HL-60 (cell line): ENCODE results near the gene CNTNAP2.

Experiments
- GABPA ChIP-seq: IDR thresholded peaks from 2 replicates; pipeline ENCODE4 v1.6.1; 2012; ENCODE audit warnings: low read depth
- POLR2AphosphoS5 ChIP-seq: IDR thresholded peaks from 2 replicates; pipeline ENCODE4 v1.6.1; 2012; ENCODE audit warnings: low read depth
- SPI1 ChIP-seq: IDR thresholded peaks from 2 replicates; pipeline ENCODE4 v1.6.1; 2012; ENCODE audit warnings: low read depth, mild to moderate bottlenecking, borderline replicate concordance
- TF ChIP-seq, protein P1 (sequence below): IDR thresholded peaks from one replicate; pipeline ENCODE4 v1.5.1; 2011; ENCODE audit warnings: low read length, control low read depth, inconsistent platforms; ENCODE audit not compliant: insufficient read depth
- TF ChIP-seq, protein P2 (sequence below): IDR thresholded peaks from 2 replicates; pipeline ENCODE4 v1.6.1; 2012; ENCODE audit warnings: low read depth; ENCODE audit not compliant: insufficient replicate concordance

DNA sequence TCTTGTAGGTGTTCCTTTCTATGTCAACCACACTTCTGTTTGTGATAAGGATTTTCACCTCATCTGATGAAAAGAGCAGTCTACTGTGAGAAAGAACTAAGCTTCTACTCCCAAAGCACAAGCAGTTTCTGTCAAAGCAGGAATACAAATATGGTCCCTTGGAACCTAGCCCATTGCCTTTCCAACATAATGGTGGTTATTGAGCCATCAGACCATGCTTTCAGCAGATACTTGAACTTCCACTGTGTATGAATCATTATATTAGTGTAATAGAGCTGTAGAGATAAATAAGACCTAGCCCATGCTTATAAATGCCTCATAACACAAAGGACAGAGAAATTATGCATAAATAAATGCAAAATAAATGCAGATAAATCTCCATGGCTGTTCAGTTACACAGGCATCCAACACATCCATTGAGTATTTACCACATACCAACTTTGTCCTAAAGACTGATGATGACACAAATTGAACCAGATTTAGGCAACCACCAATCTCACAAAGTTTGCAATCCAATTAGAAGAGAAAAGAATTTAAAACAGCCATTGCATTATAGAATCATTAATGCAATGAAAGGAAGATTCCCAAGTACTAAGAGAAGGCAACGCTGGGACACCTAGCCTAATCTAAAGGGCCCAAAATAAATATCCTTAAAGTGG, 1744.6 kb downstream of the CNTNAP2 start:
- TF ChIP-seq, protein P1, sequence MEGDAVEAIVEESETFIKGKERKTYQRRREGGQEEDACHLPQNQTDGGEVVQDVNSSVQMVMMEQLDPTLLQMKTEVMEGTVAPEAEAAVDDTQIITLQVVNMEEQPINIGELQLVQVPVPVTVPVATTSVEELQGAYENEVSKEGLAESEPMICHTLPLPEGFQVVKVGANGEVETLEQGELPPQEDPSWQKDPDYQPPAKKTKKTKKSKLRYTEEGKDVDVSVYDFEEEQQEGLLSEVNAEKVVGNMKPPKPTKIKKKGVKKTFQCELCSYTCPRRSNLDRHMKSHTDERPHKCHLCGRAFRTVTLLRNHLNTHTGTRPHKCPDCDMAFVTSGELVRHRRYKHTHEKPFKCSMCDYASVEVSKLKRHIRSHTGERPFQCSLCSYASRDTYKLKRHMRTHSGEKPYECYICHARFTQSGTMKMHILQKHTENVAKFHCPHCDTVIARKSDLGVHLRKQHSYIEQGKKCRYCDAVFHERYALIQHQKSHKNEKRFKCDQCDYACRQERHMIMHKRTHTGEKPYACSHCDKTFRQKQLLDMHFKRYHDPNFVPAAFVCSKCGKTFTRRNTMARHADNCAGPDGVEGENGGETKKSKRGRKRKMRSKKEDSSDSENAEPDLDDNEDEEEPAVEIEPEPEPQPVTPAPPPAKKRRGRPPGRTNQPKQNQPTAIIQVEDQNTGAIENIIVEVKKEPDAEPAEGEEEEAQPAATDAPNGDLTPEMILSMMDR: no peak
- TF ChIP-seq POLR2AphosphoS5 (no peak), GABPA (no peak), SPI1 (no peak)
- TF ChIP-seq, protein P2, sequence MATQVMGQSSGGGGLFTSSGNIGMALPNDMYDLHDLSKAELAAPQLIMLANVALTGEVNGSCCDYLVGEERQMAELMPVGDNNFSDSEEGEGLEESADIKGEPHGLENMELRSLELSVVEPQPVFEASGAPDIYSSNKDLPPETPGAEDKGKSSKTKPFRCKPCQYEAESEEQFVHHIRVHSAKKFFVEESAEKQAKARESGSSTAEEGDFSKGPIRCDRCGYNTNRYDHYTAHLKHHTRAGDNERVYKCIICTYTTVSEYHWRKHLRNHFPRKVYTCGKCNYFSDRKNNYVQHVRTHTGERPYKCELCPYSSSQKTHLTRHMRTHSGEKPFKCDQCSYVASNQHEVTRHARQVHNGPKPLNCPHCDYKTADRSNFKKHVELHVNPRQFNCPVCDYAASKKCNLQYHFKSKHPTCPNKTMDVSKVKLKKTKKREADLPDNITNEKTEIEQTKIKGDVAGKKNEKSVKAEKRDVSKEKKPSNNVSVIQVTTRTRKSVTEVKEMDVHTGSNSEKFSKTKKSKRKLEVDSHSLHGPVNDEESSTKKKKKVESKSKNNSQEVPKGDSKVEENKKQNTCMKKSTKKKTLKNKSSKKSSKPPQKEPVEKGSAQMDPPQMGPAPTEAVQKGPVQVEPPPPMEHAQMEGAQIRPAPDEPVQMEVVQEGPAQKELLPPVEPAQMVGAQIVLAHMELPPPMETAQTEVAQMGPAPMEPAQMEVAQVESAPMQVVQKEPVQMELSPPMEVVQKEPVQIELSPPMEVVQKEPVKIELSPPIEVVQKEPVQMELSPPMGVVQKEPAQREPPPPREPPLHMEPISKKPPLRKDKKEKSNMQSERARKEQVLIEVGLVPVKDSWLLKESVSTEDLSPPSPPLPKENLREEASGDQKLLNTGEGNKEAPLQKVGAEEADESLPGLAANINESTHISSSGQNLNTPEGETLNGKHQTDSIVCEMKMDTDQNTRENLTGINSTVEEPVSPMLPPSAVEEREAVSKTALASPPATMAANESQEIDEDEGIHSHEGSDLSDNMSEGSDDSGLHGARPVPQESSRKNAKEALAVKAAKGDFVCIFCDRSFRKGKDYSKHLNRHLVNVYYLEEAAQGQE: no peak
